HEK293T (cell line): ENCODE measurements around the gene GPATCH2.

Experiments
- CTCF ChIA-PET: fragments of 350-600 bp; formaldehyde crosslinking; extraction: SDS; loops from one replicate; lab custom pipeline; 2021; ENCODE audit warnings: antibody characterized with exemption, inconsistent platforms; lab: Yijun Ruan, JAX
- POLR2A ChIA-PET: fragments of 350-600 bp; formaldehyde crosslinking; extraction: SDS; loops from one replicate; lab custom pipeline; 2020; ENCODE audit warnings: antibody characterized with exemption, inconsistent platforms; lab: Yijun Ruan, JAX
- DNase-seq: peaks from one replicate; pipeline ENCODE4 v3.0.0; 2012; ENCODE audit warnings: mixed read lengths; ENCODE audit errors: extremely low spot score
- ARNT ChIP-seq: fragments of 450-650 bp; IDR thresholded peaks from 2 replicates; pipeline ENCODE4 v1.6.1; 2017; ENCODE audit warnings: mild to moderate bottlenecking
- BHLHE40 ChIP-seq: fragments of 450-650 bp; IDR thresholded peaks from 2 replicates; pipeline ENCODE4 v1.6.1; 2016; ENCODE audit warnings: mild to moderate bottlenecking, moderate library complexity, borderline replicate concordance
- CTBP1 ChIP-seq: fragments of 450-650 bp; IDR thresholded peaks from 2 replicates; pipeline ENCODE4 v1.6.1; 2016; ENCODE audit warnings: borderline replicate concordance
- ELF4 ChIP-seq: fragments of 450-650 bp; IDR thresholded peaks from 2 replicates; pipeline ENCODE4 v1.6.1; 2017; ENCODE audit warnings: antibody characterized with exemption
- FOXA1 ChIP-seq: fragments of 450-650 bp; IDR thresholded peaks from 2 replicates; pipeline ENCODE4 v1.6.1; 2016; ENCODE audit warnings: mild to moderate bottlenecking
- FOXK2 ChIP-seq: fragments of 450-650 bp; IDR thresholded peaks from 2 replicates; pipeline ENCODE4 v1.6.1; 2016; ENCODE audit warnings: mild to moderate bottlenecking
- FOXM1 ChIP-seq: fragments of 450-650 bp; IDR thresholded peaks from 2 replicates; pipeline ENCODE4 v1.6.1; 2017; ENCODE audit warnings: mild to moderate bottlenecking, borderline replicate concordance
- HDGF ChIP-seq: fragments of 450-650 bp; IDR thresholded peaks from 2 replicates; pipeline ENCODE4 v1.6.1; 2017; ENCODE audit warnings: antibody characterized with exemption, borderline replicate concordance
- L3MBTL2 ChIP-seq: fragments of 450-650 bp; conservative IDR thresholded peaks from 2 replicates; pipeline ENCODE4 v1.6.1; 2016; ENCODE audit warnings: mild to moderate bottlenecking
- LEF1 ChIP-seq: fragments of 450-650 bp; IDR thresholded peaks from 2 replicates; pipeline ENCODE4 v1.6.1; 2017; ENCODE audit warnings: mild to moderate bottlenecking, borderline replicate concordance
- NFRKB ChIP-seq: fragments of 450-650 bp; IDR thresholded peaks from 2 replicates; pipeline ENCODE4 v1.6.1; 2016; ENCODE audit warnings: mild to moderate bottlenecking, moderate library complexity
- PKNOX1 ChIP-seq: fragments of 450-650 bp; IDR thresholded peaks from 2 replicates; pipeline ENCODE4 v1.6.1; 2016
- SP1 ChIP-seq: fragments of 450-650 bp; IDR thresholded peaks from 2 replicates; pipeline ENCODE4 v1.6.1; 2017
- SUZ12 ChIP-seq: fragments of 450-650 bp; IDR thresholded peaks from 2 replicates; pipeline ENCODE4 v1.6.1; 2016; ENCODE audit warnings: mild to moderate bottlenecking
- TARDBP ChIP-seq: fragments of 450-650 bp; IDR thresholded peaks from 2 replicates; pipeline ENCODE4 v1.6.1; 2016
- ZNF384 ChIP-seq: fragments of 450-650 bp; IDR thresholded peaks from 2 replicates; pipeline ENCODE4 v1.6.1; 2016

The GPATCH2 gene

GRCh38 chr1:217443845-217444244, 187.0 kb downstream of the GPATCH2 start:
- POLR2A ChIA-PET = no interaction called here

GRCh38 chr1:217437376-217437775, 193.5 kb downstream of the GPATCH2 start:
- no peak for DNase-seq
- CTCF ChIA-PET = interaction anchor here (1.2 kb wide), 1 partner anchor 14 kb away, joined by 4 read pairs; no protein-coding TSS in a partner anchor
- POLR2A ChIA-PET = no interaction called here
- TF ChIP-seq NFRKB = no peak
- no peak for TF ChIP-seq FOXM1
- TF ChIP-seq TARDBP = no peak
- no peak for TF ChIP-seq SUZ12
- TF ChIP-seq ARNT = no peak
- no peak for TF ChIP-seq LEF1
- TF ChIP-seq ELF4 = no peak
- no peak for TF ChIP-seq HDGF
- TF ChIP-seq CTBP1 = no peak
- no peak for TF ChIP-seq BHLHE40
- TF ChIP-seq L3MBTL2 = no peak
- TF ChIP-seq PKNOX1 = no peak
- TF ChIP-seq SP1 = no peak
- TF ChIP-seq FOXK2 = no peak
- TF ChIP-seq ZNF384 = no peak
- TF ChIP-seq FOXA1 = no peak

More at GRCh38 chr1:217443845-217444244, 187.0 kb downstream of the GPATCH2 start:
- DNase-seq = no peak
- CTCF ChIA-PET = no interaction called here
- TF ChIP-seq NFRKB (no peak), L3MBTL2 (no peak), FOXM1 (no peak), TARDBP (no peak), ELF4 (no peak), ZNF384 (no peak), BHLHE40 (no peak), LEF1 (no peak), PKNOX1 (no peak), SUZ12 (no peak), CTBP1 (no peak), HDGF (no peak), ARNT (no peak), FOXK2 (no peak), FOXA1 (no peak), SP1 (no peak)

- CTCF ChIA-PET = no interaction called here
- TF ChIP-seq NFRKB (no peak), BHLHE40 (no peak), SP1 (no peak), SUZ12 (no peak), TARDBP (no peak), ZNF384 (no peak), HDGF (no peak), L3MBTL2 (no peak), ELF4 (no peak), FOXK2 (no peak), FOXM1 (no peak), PKNOX1 (no peak)
- POLR2A ChIA-PET = no interaction called here
- no peak for DNase-seq
Observed at GRCh38 chr1:217435204-217435603, 195.7 kb downstream of the GPATCH2 start.

GRCh38 chr1:217433664-217434063, 197.2 kb downstream of the GPATCH2 start:
- TF ChIP-seq SUZ12 = no peak
- TF ChIP-seq FOXA1 = no peak
- no peak for TF ChIP-seq TARDBP
- no peak for TF ChIP-seq SP1
- TF ChIP-seq ELF4 = no peak
- no peak for DNase-seq
- CTCF ChIA-PET = no interaction called here
- POLR2A ChIA-PET = no interaction called here

GRCh38 chr1:217432339-217432738, 198.6 kb downstream of the GPATCH2 start:
- DNase-seq = no peak
- POLR2A ChIA-PET = no interaction called here
- CTCF ChIA-PET = no interaction called here
- TF ChIP-seq TARDBP (no peak), ARNT (no peak), PKNOX1 (no peak), SUZ12 (no peak), ELF4 (no peak), CTBP1 (no peak)

- CTCF ChIA-PET = no interaction called here
- DNase-seq = no peak
Observed at GRCh38 chr1:217431395-217431794, 199.5 kb downstream of the GPATCH2 start.

More at GRCh38 chr1:217431395-217431794, 199.5 kb downstream of the GPATCH2 start:
- TF ChIP-seq ELF4 (no peak), ZNF384 (no peak), FOXM1 (no peak), HDGF (no peak), FOXA1 (no peak), CTBP1 (no peak), BHLHE40 (no peak), L3MBTL2 (no peak), SUZ12 (no peak), LEF1 (no peak), PKNOX1 (no peak), FOXK2 (no peak), SP1 (no peak), ARNT (no peak), TARDBP (no peak), NFRKB (no peak)
- POLR2A ChIA-PET = no interaction called here
